WI38 (cell line): ENCODE measurements around the gene ZNF668.
A peak's percentile ranks its signal among the peaks of the same experiment; 100 is the strongest.
"Not testable (repeated sequence)": the region's sequence is repeated elsewhere in the genome, so short reads cannot be mapped to it uniquely, and the experiment has no call there.

Source experiments
- H3K4me3 ChIP-seq: 2 replicates; pipeline ENCODE4 v1.5.1; 2011; ENCODE audit warnings: low read depth, mild to moderate bottlenecking, control low read depth, low read length
- TF ChIP-seq, protein P1 (sequence below): IDR thresholded peaks from 2 replicates; pipeline ENCODE4 v1.5.1; 2012; ENCODE audit warnings: low read depth, mild to moderate bottlenecking, control low read depth, low read length

ZNF668 gene

DNA sequence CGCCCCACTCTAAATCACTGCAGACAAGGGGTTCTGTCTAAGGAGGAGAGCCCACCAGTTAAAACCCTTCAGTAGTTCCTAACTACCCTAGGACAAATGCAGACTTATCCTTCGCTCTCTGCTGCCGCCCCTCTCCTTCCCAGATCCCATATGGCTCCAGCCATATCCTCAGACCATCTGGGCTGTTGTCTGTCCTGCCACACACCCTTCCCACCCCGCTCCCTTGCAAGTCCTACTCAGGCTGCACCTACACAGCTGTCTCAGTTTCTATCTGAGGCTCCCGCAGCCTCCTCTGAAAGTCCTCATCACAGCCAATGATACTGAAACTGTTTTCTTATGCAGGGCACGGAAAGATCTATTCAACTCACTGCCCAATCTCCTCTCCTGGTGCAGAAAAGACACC is 33.4 kb upstream of the ZNF668 start:
- no peak overlapping the region for H3K4me3 ChIP-seq
- TF ChIP-seq, protein P1, sequence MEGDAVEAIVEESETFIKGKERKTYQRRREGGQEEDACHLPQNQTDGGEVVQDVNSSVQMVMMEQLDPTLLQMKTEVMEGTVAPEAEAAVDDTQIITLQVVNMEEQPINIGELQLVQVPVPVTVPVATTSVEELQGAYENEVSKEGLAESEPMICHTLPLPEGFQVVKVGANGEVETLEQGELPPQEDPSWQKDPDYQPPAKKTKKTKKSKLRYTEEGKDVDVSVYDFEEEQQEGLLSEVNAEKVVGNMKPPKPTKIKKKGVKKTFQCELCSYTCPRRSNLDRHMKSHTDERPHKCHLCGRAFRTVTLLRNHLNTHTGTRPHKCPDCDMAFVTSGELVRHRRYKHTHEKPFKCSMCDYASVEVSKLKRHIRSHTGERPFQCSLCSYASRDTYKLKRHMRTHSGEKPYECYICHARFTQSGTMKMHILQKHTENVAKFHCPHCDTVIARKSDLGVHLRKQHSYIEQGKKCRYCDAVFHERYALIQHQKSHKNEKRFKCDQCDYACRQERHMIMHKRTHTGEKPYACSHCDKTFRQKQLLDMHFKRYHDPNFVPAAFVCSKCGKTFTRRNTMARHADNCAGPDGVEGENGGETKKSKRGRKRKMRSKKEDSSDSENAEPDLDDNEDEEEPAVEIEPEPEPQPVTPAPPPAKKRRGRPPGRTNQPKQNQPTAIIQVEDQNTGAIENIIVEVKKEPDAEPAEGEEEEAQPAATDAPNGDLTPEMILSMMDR, result no peak

- H3K4me3 ChIP-seq, result no peak overlapping the region
- TF ChIP-seq, protein P1, result no peak
Observed at GRCh38 chr16:31106509-31107464, 32.7 kb upstream of the ZNF668 start.

- TF ChIP-seq, protein P1, result peak; percentile 82
- H3K4me3 ChIP-seq, result no peak overlapping the region
Observed at GRCh38 chr16:31105677-31106213, 31.7 kb upstream of the ZNF668 start.

- not testable (repeated sequence) for H3K4me3 ChIP-seq
Observed at GRCh38 chr16:31100876-31101641, 27.0 kb upstream of the ZNF668 start.

DNA sequence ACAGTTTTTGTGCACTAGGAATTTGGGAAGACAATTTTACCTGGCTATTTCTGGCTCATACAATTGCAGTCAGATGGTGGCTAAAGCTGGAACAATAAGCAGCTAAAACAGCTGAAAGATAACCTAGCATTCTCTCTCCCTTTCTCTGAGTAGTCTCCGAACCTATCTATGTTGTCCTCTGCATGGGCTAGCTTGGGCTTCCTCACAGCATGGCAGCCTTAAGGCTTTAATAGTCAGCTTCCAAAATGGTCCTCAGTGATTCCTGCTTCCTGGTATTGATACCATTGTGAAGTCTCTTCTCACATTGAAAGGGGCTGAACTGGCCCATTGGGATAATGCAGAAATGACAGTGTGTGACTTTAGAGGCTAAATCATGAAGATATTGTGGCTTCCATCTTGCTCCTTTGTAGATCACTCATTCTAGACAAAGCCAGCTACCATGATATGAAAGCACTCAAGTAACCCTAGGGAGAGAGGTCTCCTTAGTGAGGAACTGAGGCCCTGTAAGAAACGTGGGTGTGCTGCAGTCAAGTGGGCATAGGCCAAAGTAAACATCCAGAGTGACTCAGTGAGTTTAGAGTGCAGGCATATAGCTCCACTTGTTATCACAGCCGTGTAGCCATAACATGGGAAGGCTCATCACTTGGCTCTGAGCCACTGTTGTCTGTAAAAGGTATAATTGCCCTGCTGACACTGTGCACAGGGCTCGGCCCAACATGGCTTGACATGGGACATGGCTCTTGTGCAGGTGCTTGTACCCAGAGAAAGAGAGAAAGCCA is 26.0 kb upstream of the ZNF668 start:
- no peak overlapping the region for H3K4me3 ChIP-seq
- TF ChIP-seq, protein P1, result no peak

DNA sequence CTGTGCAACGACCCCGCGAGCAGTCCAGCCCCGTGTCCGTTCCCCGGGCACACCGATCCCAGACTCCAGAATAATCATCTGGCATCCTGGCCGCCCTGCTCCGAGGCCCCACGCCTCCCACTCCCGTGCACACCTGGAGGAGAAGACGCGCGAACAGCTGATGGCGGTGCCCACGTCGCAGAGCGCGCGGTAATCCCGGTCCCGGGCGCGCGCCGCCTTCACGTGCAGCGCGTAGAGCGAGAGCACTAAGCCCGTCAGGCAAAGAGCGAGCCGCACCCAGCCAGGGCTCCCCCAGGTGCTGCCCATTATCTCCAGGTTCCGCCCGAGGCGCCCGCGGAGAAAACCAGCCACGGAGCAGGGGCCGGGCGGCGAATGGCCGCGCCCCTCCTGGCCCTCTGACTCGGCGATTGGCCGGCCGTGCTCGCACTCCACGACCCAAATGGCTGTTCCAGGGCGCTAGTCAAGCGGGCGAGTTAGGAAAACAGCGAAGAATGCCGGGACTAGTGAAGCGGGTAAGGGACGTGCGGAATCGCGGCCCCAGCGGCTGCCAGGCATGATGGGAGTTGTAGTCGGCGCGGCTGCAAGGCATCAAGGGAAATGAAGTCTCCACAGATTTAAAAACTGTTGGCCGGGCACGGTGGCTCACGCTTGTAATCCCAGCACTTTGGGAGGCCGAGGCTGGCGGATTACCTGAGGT is 20.5 kb upstream of the ZNF668 start, which contains the start of gene VKORC1:
VKORC1 (minus strand) TSS at position 374 of the 697 bp plus-strand sequence; CDS start at position 306, 68 bp downstream.
- peak within 1 kb of the TSS; percentile 76 for H3K4me3 ChIP-seq
- TF ChIP-seq, protein P1, result no peak
